HepG2 (cell line): ENCODE data around the gene SMTNL1. TPM values are rescaled to one million over a fixed set of nuclear protein-coding genes. Genes with fewer than 3 reads are reported as not detected.

Experiments used
- BRF2 ChIP-seq: sonication (generic); formaldehyde crosslinking; IDR thresholded peaks from 2 replicates; pipeline ENCODE4 v1.8.1; 2022; ENCODE audit warnings: mild to moderate bottlenecking, missing genetic modification reagents
- DNMT3B ChIP-seq: conservative IDR thresholded peaks from 2 replicates; pipeline ENCODE4 v1.6.1; 2016; ENCODE audit warnings: missing biosample characterization, control low read depth
- KLF13 ChIP-seq: sonication (generic); formaldehyde crosslinking; IDR thresholded peaks from 2 replicates; pipeline ENCODE4 v1.4.0; 2020; ENCODE audit warnings: mild to moderate bottlenecking, missing genetic modification reagents
- LRRFIP1 ChIP-seq: sonication (generic); formaldehyde crosslinking; conservative IDR thresholded peaks from 2 replicates; pipeline ENCODE4 v1.4.0; 2020; ENCODE audit warnings: missing genetic modification reagents
- NCOR1 ChIP-seq: fragments of 200-600 bp; sonication (generic); IDR thresholded peaks from 2 replicates; pipeline ENCODE4 v1.7.0; 2017; ENCODE audit warnings: antibody characterized with exemption, low read length, borderline replicate concordance
- NR2F1 ChIP-seq, 2 experiments: fragments of 450-650 bp in 1 of 2; formaldehyde crosslinking in 1 of 2; IDR thresholded peaks; 2 replicates each; pipeline versions ENCODE4 v1.5.0 to v1.6.1; 2016 to 2020; ENCODE audit warnings: mild to moderate bottlenecking in 1 of 2, missing compliant biosample characterization in 1 of 2, missing genetic modification reagents in 1 of 2, moderate library complexity in 1 of 2
- PRDM4 ChIP-seq: sonication (generic); formaldehyde crosslinking; IDR thresholded peaks from 2 replicates; pipeline ENCODE4 v1.9.0; 2021; ENCODE audit warnings: missing genetic modification reagents, borderline replicate concordance
- RFXANK ChIP-seq: IDR thresholded peaks from 2 replicates; pipeline ENCODE4 v1.6.1; 2016
- SNAPC5 ChIP-seq: sonication (generic); formaldehyde crosslinking; IDR thresholded peaks from 2 replicates; pipeline ENCODE4 v1.8.1; 2023; ENCODE audit warnings: mild to moderate bottlenecking, missing genetic modification reagents, borderline replicate concordance
- ZNF180 ChIP-seq: sonication (generic); formaldehyde crosslinking; IDR thresholded peaks from 2 replicates; pipeline ENCODE4 v1.4.0; 2020; ENCODE audit warnings: low read depth, missing genetic modification reagents, borderline replicate concordance
- ZNF337 ChIP-seq: sonication (generic); formaldehyde crosslinking; IDR thresholded peaks from 2 replicates; pipeline ENCODE4 v1.5.1; 2020; ENCODE audit warnings: missing genetic modification reagents, low read depth, mild to moderate bottlenecking, borderline replicate concordance
- ZNF414 ChIP-seq: sonication (generic); formaldehyde crosslinking; IDR thresholded peaks from 2 replicates; pipeline ENCODE4 v1.5.0; 2020; ENCODE audit warnings: missing genetic modification reagents
- ZNF558 ChIP-seq: sonication (generic); formaldehyde crosslinking; IDR thresholded peaks from 2 replicates; pipeline ENCODE4 v1.9.0; 2022; ENCODE audit warnings: mild to moderate bottlenecking, missing genetic modification reagents, borderline replicate concordance
- ZNF564 ChIP-seq: sonication (generic); formaldehyde crosslinking; IDR thresholded peaks from 2 replicates; pipeline ENCODE4 v1.8.1; 2023; ENCODE audit warnings: mild to moderate bottlenecking, missing genetic modification reagents
- ZNF678 ChIP-seq: sonication (generic); formaldehyde crosslinking; IDR thresholded peaks from 2 replicates; pipeline ENCODE4 v1.4.0; 2020; ENCODE audit warnings: mild to moderate bottlenecking, missing genetic modification reagents
- ZNF691 ChIP-seq: sonication (generic); formaldehyde crosslinking; IDR thresholded peaks from 2 replicates; pipeline ENCODE4 v1.4.0; 2020; ENCODE audit warnings: missing genetic modification reagents, low read depth, mild to moderate bottlenecking, borderline replicate concordance
- ZNF782 ChIP-seq: sonication (generic); formaldehyde crosslinking; IDR thresholded peaks from 2 replicates; pipeline ENCODE4 v1.4.0; 2020; ENCODE audit warnings: missing genetic modification reagents, mild to moderate bottlenecking, borderline replicate concordance
- ZSCAN29 ChIP-seq: sonication (generic); formaldehyde crosslinking; conservative IDR thresholded peaks from 2 replicates; pipeline ENCODE4 v1.4.0; 2020; ENCODE audit warnings: mild to moderate bottlenecking, missing genetic modification reagents
- polyA plus RNA-seq, 8 experiments: library from polyadenylated mRNA; depleted of rRNA in 3 of 8; stranded (reverse) in 7 of 8; unstranded in 1 of 8; fragments of >200 nt; fragmentation: Illumina TruSeq in 4 of 8; extraction: Trizol in 4 of 8; gene quantifications; 2 replicates each; pipeline versions ENCODE4 v1.2.1 to v1.2.3, GENCODE V29; 2011 to 2016; ENCODE audit warnings: low read depth in 4 of 8, missing spikeins in 1 of 8, mixed read lengths in 1 of 8; ENCODE audit not compliant: insufficient read depth in 1 of 8
- total RNA-seq, 5 experiments: library from RNA; depleted of rRNA; stranded (reverse); fragments of >200 nt; fragmentation: Illumina TruSeq; extraction: Trizol; gene quantifications; 2 replicates each; pipeline ENCODE4 v1.2.3, GENCODE V29; 2016; ENCODE audit warnings: low read depth in 1 of 5

The SMTNL1 gene
- total and polyA plus RNA-seq, 2 of the 13 experiments (the other 11 are each of a cell fraction or from before 2014, with no cell fraction given), result 0.04 TPM; not detected in 1

GRCh38 chr11:57567515-57568329 lies 30.3 kb downstream of the SMTNL1 start, which contains the start of gene UBE2L6 (continued):
- TF ChIP-seq LRRFIP1 (CRISPR knock-in tag) (no peak), SNAPC5 (CRISPR knock-in tag) (no peak), ZNF691 (CRISPR knock-in tag) (no peak), DNMT3B (CRISPR knock-in tag) (0 out of 2 replicates have a peak, but pooled peaks have one; percentile 9), NCOR1 (no peak), BRF2 (no peak), ZNF564 (CRISPR knock-in tag) (no peak), PRDM4 (CRISPR knock-in tag) (no peak), RFXANK (CRISPR knock-in tag) (no peak), ZNF558 (CRISPR knock-in tag) (no peak), KLF13 (CRISPR knock-in tag) (0 out of 2 replicates have a peak, but pooled peaks have one; percentile 64), ZSCAN29 (CRISPR knock-in tag) (peak; percentile 95), ZNF337 (no peak), ZNF180 (no peak), ZNF782 (CRISPR knock-in tag) (no peak), NR2F1 (CRISPR knock-in tag; IDR thresholded peaks at IDR 0.05) (no peak), ZNF414 (CRISPR knock-in tag) (no peak), ZNF678 (no peak)
